Measurements from ENCODE around the gene COL4A4.
A peak's percentile ranks its signal among the peaks of the same experiment; 100 is the strongest.

The COL4A4 gene

DNA sequence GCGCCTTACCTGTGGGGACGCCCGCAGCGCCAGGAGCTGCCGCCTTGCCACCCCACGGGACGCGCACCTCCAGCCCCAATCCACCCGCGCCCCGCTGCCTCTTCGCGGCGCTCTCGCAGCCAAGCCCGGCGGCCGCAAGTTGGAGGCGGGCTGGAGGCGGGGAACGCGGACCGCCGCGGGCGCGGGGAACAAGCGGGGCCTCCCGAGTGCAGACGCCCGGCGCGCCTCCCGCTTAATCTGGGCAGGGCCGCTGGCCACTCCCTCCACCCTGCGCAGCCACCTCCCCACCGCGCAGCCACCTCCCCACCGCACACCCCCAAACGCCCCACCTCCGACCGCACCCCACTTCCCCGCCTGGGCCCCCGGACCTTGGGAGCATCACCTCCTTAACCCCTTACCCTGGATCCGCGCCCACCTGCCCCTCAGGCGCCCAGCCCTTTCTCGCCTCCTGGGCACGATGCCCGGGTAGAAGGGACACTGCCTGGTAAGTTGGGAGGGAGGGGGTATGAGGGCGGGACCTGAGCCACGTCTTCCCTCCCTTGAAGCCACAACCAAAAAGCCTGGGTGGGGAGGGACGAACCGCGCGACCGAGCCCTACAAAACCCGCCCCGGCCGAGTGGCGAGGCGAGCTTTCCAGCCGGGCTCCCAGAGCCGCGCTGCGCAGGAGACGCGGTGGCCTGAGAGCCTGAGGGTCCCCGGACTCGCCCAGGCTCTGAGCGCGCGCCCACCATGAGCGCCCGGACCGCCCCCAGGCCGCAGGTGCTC, at the start of gene COL4A4, which contains the start of gene COL4A3:
COL4A4 (minus strand) TSS at position 208 of the 765 bp plus-strand sequence. CDS start 16,722 bp downstream, outside the sequence.
COL4A3 (plus strand) TSS at position 627 of the 765 bp plus-strand sequence; CDS start at position 730, 103 bp downstream.
- Histone ChIP-seq H3K36me3 (ENCODE audit: control insufficient read depth, insufficient read depth, low read length) (no peaks in the 10 kb centered on the region), H3K27ac (peak within 1 kb of the TSS; percentile 37), H3K4me1 (no peaks in the 10 kb centered on the region), H3K79me2 (no peaks in the 10 kb centered on the region), H3K4me2 (ENCODE audit: low read length) (peak within 1 kb of the TSS; percentile 75), H3K4me3 (ENCODE audit: low read depth, low read length) (peak within 1 kb of the TSS; percentile 38), H3K27me3 (ENCODE audit: control insufficient read depth, insufficient read depth, low read length) (no peaks in the 10 kb centered on the region), H2AFZ (peak within 1 kb of the TSS; percentile 75), H3K9ac (no peak within 1 kb of the TSS), H3K9me3 (ENCODE audit: control insufficient read depth, low read length) (no peaks in the 10 kb centered on the region)
- TF ChIP-seq, protein P1, sequence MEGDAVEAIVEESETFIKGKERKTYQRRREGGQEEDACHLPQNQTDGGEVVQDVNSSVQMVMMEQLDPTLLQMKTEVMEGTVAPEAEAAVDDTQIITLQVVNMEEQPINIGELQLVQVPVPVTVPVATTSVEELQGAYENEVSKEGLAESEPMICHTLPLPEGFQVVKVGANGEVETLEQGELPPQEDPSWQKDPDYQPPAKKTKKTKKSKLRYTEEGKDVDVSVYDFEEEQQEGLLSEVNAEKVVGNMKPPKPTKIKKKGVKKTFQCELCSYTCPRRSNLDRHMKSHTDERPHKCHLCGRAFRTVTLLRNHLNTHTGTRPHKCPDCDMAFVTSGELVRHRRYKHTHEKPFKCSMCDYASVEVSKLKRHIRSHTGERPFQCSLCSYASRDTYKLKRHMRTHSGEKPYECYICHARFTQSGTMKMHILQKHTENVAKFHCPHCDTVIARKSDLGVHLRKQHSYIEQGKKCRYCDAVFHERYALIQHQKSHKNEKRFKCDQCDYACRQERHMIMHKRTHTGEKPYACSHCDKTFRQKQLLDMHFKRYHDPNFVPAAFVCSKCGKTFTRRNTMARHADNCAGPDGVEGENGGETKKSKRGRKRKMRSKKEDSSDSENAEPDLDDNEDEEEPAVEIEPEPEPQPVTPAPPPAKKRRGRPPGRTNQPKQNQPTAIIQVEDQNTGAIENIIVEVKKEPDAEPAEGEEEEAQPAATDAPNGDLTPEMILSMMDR (IDR thresholded peaks at IDR 0.05), result no peak

- Histone ChIP-seq H3K9ac (no peak overlapping the region), H3K4me1 (no peaks in the 10 kb centered on the region), H3K27ac (no peak overlapping the region), H3K79me2 (no peaks in the 10 kb centered on the region), H2AFZ (no peak overlapping the region), H3K4me3 (ENCODE audit: low read depth, low read length) (no peak overlapping the region), H3K4me2 (ENCODE audit: low read length) (no peak overlapping the region), H3K36me3 (ENCODE audit: control insufficient read depth, insufficient read depth, low read length) (no peaks in the 10 kb centered on the region), H3K27me3 (ENCODE audit: control insufficient read depth, insufficient read depth, low read length) (no peaks in the 10 kb centered on the region), H3K9me3 (ENCODE audit: control insufficient read depth, low read length) (no peaks in the 10 kb centered on the region)
- TF ChIP-seq, protein P1 (IDR thresholded peaks at IDR 0.05), result no peak
Measured at GRCh38 chr2:227207573-227207972, 43.6 kb upstream of the COL4A4 start.

GRCh38 chr2:227206406-227206805, 42.4 kb upstream of the COL4A4 start:
- no peaks in the 10 kb centered on the region for H3K4me1 ChIP-seq
- H3K27me3 ChIP-seq (ENCODE audit: control insufficient read depth, insufficient read depth, low read length), result no peaks in the 10 kb centered on the region
- TF ChIP-seq, protein P1 (IDR thresholded peaks at IDR 0.05), result no peak
- H3K9me3 ChIP-seq (ENCODE audit: control insufficient read depth, low read length), result no peaks in the 10 kb centered on the region
- no peak overlapping the region for H3K4me2 ChIP-seq (ENCODE audit: low read length)
- no peak overlapping the region for H3K27ac ChIP-seq
- H3K9ac ChIP-seq, result no peak overlapping the region
- H3K79me2 ChIP-seq, result no peaks in the 10 kb centered on the region
- H3K36me3 ChIP-seq (ENCODE audit: control insufficient read depth, insufficient read depth, low read length), result no peaks in the 10 kb centered on the region
- H2AFZ ChIP-seq, result no peak overlapping the region
- no peak overlapping the region for H3K4me3 ChIP-seq (ENCODE audit: low read depth, low read length)

DNA sequence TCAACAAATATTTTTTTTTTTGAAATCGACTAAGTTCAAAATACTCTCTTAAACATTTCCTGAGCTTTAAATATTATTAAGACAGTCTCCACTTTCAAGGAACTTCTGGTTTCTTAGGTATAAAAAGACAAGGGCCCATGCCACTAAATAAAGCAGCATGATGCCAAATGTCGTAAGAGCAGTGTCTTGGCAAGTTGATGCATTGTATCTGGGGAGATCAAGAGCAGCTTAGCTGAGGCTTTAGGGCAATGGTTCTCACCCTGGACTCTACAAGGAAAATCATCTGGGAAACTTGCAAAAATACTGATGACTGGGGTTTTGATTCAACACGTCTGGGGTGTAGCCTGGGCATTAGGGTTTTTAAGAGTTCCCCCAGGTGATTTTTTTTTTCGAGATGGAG, 41.7 kb upstream of the COL4A4 start:
- no peak overlapping the region for H3K4me3 ChIP-seq (ENCODE audit: low read depth, low read length)
- H3K79me2 ChIP-seq, result no peaks in the 10 kb centered on the region
- H3K36me3 ChIP-seq (ENCODE audit: control insufficient read depth, insufficient read depth, low read length), result no peaks in the 10 kb centered on the region
- no peaks in the 10 kb centered on the region for H3K9me3 ChIP-seq (ENCODE audit: control insufficient read depth, low read length)
- H3K4me1 ChIP-seq, result no peaks in the 10 kb centered on the region
- no peak overlapping the region for H2AFZ ChIP-seq
- no peak overlapping the region for H3K9ac ChIP-seq
- H3K27me3 ChIP-seq (ENCODE audit: control insufficient read depth, insufficient read depth, low read length), result no peaks in the 10 kb centered on the region
- TF ChIP-seq, protein P1 (IDR thresholded peaks at IDR 0.05), result no peak
- no peak overlapping the region for H3K4me2 ChIP-seq (ENCODE audit: low read length)
- H3K27ac ChIP-seq, result no peak overlapping the region

GRCh38 chr2:227204452-227204851, 40.4 kb upstream of the COL4A4 start:
- H3K4me1 ChIP-seq, result no peaks in the 10 kb centered on the region
- H3K36me3 ChIP-seq (ENCODE audit: control insufficient read depth, insufficient read depth, low read length), result no peaks in the 10 kb centered on the region
- no peaks in the 10 kb centered on the region for H3K9me3 ChIP-seq (ENCODE audit: control insufficient read depth, low read length)
- no peak overlapping the region for H3K27ac ChIP-seq
- H2AFZ ChIP-seq, result no peak overlapping the region
- no peak overlapping the region for H3K4me2 ChIP-seq (ENCODE audit: low read length)
- no peaks in the 10 kb centered on the region for H3K79me2 ChIP-seq
- no peaks in the 10 kb centered on the region for H3K27me3 ChIP-seq (ENCODE audit: control insufficient read depth, insufficient read depth, low read length)
- no peak overlapping the region for H3K4me3 ChIP-seq (ENCODE audit: low read depth, low read length)
- no peak overlapping the region for H3K9ac ChIP-seq
- TF ChIP-seq, protein P1 (IDR thresholded peaks at IDR 0.05), result no peak

All from parathyroid adenoma (tissue), 2 donors.